Gastrocnemius medialis (tissue), 4 donors: ENCODE results near the gene MFN1.

Experiments
- POLR2A ChIP-seq, 2 donors: fragments of 450-650 bp; IDR thresholded peaks; one replicate each; pipeline ENCODE4 v1.6.1; 2017; ENCODE audit warnings: antibody characterized with exemption in 2 of 2, mild to moderate bottlenecking in 2 of 2, moderate library complexity in 2 of 2
- TF ChIP-seq, protein P1 (sequence below), 5 experiments: fragments of 450-650 bp in 3 of 5; fragments of 200-600 bp in 2 of 5; sonication (generic) in 2 of 5; IDR thresholded peaks in 4 of 5; conservative IDR thresholded peaks in 1 of 5; 1 replicate in 4 of 5; 2 replicates in 1 of 5; pipeline ENCODE4 v1.5.1; 2016 to 2019; ENCODE audit warnings: antibody characterized with exemption in 5 of 5, mild to moderate bottlenecking in 3 of 5, moderate library complexity in 3 of 5

DNA sequence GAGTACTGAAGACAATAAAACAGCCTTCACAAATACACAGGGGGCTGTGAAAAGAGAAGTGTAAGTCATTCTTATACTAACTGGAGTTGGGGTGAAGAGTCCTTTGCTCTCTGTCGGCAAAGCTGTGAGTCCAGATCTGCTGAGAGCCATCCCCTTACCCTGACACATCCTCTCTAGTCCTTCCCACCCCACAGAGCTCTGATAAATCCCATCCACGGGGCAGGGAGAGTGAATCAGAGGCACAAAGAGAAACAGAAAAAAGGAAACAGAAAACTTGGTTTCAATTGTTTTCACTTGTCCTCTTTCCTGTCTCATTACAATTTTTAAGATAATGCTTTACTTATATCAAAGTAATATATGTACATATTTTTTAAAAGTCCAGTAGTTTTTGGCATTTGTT lies 42.9 kb upstream of the MFN1 start:
- TF ChIP-seq, protein P1, sequence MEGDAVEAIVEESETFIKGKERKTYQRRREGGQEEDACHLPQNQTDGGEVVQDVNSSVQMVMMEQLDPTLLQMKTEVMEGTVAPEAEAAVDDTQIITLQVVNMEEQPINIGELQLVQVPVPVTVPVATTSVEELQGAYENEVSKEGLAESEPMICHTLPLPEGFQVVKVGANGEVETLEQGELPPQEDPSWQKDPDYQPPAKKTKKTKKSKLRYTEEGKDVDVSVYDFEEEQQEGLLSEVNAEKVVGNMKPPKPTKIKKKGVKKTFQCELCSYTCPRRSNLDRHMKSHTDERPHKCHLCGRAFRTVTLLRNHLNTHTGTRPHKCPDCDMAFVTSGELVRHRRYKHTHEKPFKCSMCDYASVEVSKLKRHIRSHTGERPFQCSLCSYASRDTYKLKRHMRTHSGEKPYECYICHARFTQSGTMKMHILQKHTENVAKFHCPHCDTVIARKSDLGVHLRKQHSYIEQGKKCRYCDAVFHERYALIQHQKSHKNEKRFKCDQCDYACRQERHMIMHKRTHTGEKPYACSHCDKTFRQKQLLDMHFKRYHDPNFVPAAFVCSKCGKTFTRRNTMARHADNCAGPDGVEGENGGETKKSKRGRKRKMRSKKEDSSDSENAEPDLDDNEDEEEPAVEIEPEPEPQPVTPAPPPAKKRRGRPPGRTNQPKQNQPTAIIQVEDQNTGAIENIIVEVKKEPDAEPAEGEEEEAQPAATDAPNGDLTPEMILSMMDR (IDR thresholded peaks at IDR 0.05 in 4 of 5, conservative IDR thresholded peaks at IDR 0.05 in 1 of 5) = no peak
- no peak for TF ChIP-seq POLR2A (IDR thresholded peaks at IDR 0.05)
